A549 (cell line): ENCODE data around the gene SGIP1. TPM values are rescaled to one million over a fixed set of nuclear protein-coding genes. Genes with fewer than 3 reads are reported as not detected.

Experiments
- ATAC-seq, 2 experiments: fragments of 200-7000 bp in 1 of 2; fragments of >200 bp in 1 of 2; cut with Nextera tagmentation in 1 of 2; cut with Tn5 transposase in 1 of 2; 3 replicates each; pipeline versions ENCODE4 v1.8.0 to v1.9.1; 2018 to 2020; ENCODE audit warnings: mild to moderate bottlenecking in 1 of 2, moderate library complexity in 1 of 2
- CTCF ChIA-PET: fragments of 300-600 bp; sonication (Branson Sonifier 250); formaldehyde crosslinking; extraction: SDS; loops from one replicate; lab custom pipeline; 2021; ENCODE audit warnings: antibody characterized with exemption, inconsistent platforms; lab: Yijun Ruan, JAX
- POLR2A ChIA-PET: fragments of 350-600 bp; formaldehyde crosslinking; extraction: SDS; loops from one replicate; lab custom pipeline; 2021; ENCODE audit warnings: antibody characterized with exemption, inconsistent platforms; lab: Yijun Ruan, JAX
- DNase-seq, 2 experiments: peaks; one replicate each; pipeline versions ENCODE4 v3.0.0 to v3.0.0-alpha.2; 2011 to 2016; ENCODE audit warnings: low read depth in 1 of 2, low spot score in 1 of 2
- FAIRE-seq: peaks from 2 replicates; lab custom pipeline; 2011; peaks lifted over from hg19 to GRCh38; lab: Jason Lieb, UNC
- H3K27ac ChIP-seq, 2 experiments: fragments of >200 bp; sonication (Bioruptor Twin); formaldehyde crosslinking; 3 replicates each; pipeline ENCODE4 v1.5.1; 2016 to 2017
- H3K4me1 ChIP-seq: fragments of >200 bp; sonication (Bioruptor Twin); formaldehyde crosslinking; 3 replicates; pipeline ENCODE4 v1.6.1; 2016
- H3K4me2 ChIP-seq: fragments of >200 bp; sonication (Bioruptor Twin); formaldehyde crosslinking; 3 replicates; pipeline ENCODE4 v1.6.1; 2016
- H3K4me3 ChIP-seq: fragments of >200 bp; sonication (Bioruptor Twin); formaldehyde crosslinking; 3 replicates; pipeline ENCODE4 v1.5.1; 2016
- H3K9me3 ChIP-seq: fragments of >200 bp; sonication (Bioruptor Twin); formaldehyde crosslinking; 3 replicates; pipeline ENCODE4 v1.6.1; 2016
- BHLHE40 ChIP-seq: IDR thresholded peaks from 2 replicates; pipeline ENCODE4 v1.6.1; 2012; ENCODE audit warnings: low read depth, low read length, inconsistent platforms
- CHD2 ChIP-seq: fragments of 150-350 bp; IDR thresholded peaks from 2 replicates; pipeline ENCODE4 v1.6.1; 2014; ENCODE audit warnings: low read length; ENCODE audit not compliant: partially characterized antibody
- CHD4 ChIP-seq: fragments of 200-600 bp; sonication (generic); IDR thresholded peaks from 2 replicates; pipeline ENCODE4 v1.6.1; 2016; ENCODE audit warnings: antibody characterized with exemption, mild to moderate bottlenecking, borderline replicate concordance
- FOSL2 ChIP-seq, 2 experiments: fragments of 450-650 bp in 1 of 2; fragments of >200 bp in 1 of 2; sonication (Bioruptor Twin) in 1 of 2; formaldehyde crosslinking; IDR thresholded peaks; 2 replicates each; pipeline versions ENCODE4 v1.5.0 to v1.6.1; 2016 to 2020; ENCODE audit warnings: mild to moderate bottlenecking in 1 of 2, moderate library complexity in 1 of 2
- HDAC2 ChIP-seq: fragments of 200-600 bp; sonication (generic); IDR thresholded peaks from 2 replicates; pipeline ENCODE4 v1.6.1; 2016
- HEYL ChIP-seq: fragments of 250-450 bp; sonication (Bioruptor Pico); IDR thresholded peaks from 2 replicates; pipeline ENCODE4 v1.8.0; 2021; ENCODE audit warnings: mild to moderate bottlenecking, moderate library complexity
- HOXB13 ChIP-seq: fragments of 250-450 bp; sonication (Bioruptor Pico); IDR thresholded peaks from 2 replicates; pipeline ENCODE4 v1.5.0; 2020; ENCODE audit warnings: low read depth, mild to moderate bottlenecking, moderate library complexity
- HOXB5 ChIP-seq: fragments of 250-450 bp; sonication (Bioruptor Pico); IDR thresholded peaks from 2 replicates; pipeline ENCODE4 v1.5.0; 2020; ENCODE audit warnings: mild to moderate bottlenecking, moderate library complexity
- JUN ChIP-seq, 2 experiments: fragments of >200 bp; sonication (Bioruptor Twin); formaldehyde crosslinking; IDR thresholded peaks; 2 replicates in 1 of 2; 3 replicates in 1 of 2; pipeline ENCODE4 v1.6.1; 2016 to 2017
- KDM1A ChIP-seq: fragments of 200-600 bp; sonication (generic); IDR thresholded peaks from 2 replicates; pipeline ENCODE4 v1.6.1; 2016; ENCODE audit warnings: low read depth, mild to moderate bottlenecking
- KDM5A ChIP-seq: fragments of 200-600 bp; sonication (generic); IDR thresholded peaks from 2 replicates; pipeline ENCODE4 v1.6.1; 2016; ENCODE audit warnings: antibody characterized with exemption, mild to moderate bottlenecking
- MAFK ChIP-seq: fragments of 450-650 bp; IDR thresholded peaks from 2 replicates; pipeline ENCODE4 v1.6.1; 2014; ENCODE audit not compliant: partially characterized antibody
- MYC ChIP-seq: IDR thresholded peaks from 2 replicates; pipeline ENCODE4 v1.6.1; 2012; ENCODE audit warnings: mild to moderate bottlenecking, inconsistent platforms, low read length, improper control_type of control experiment, borderline replicate concordance
- NFE2L2 ChIP-seq: fragments of 150-350 bp; conservative IDR thresholded peaks from 2 replicates; pipeline ENCODE4 v1.6.1; 2014; ENCODE audit warnings: low read length
- NR3C1 ChIP-seq: fragments of >200 bp; sonication (Bioruptor Twin); formaldehyde crosslinking; IDR thresholded peaks from 3 replicates; pipeline ENCODE4 v1.6.1; 2017
- RARB ChIP-seq: fragments of 250-450 bp; sonication (Bioruptor Pico); IDR thresholded peaks from 2 replicates; pipeline ENCODE4 v1.8.0; 2021; ENCODE audit warnings: mild to moderate bottlenecking, moderate library complexity
- RCOR1 ChIP-seq: fragments of 150-350 bp; IDR thresholded peaks from 2 replicates; pipeline ENCODE4 v1.6.1; 2014; ENCODE audit warnings: antibody characterized with exemption, low read length, low read depth
- SMC3 ChIP-seq: fragments of >200 bp; sonication (Bioruptor Twin); formaldehyde crosslinking; IDR thresholded peaks from 3 replicates; pipeline ENCODE4 v1.6.1; 2018; ENCODE audit warnings: inconsistent platforms
- ZNF302 ChIP-seq: fragments of 250-450 bp; sonication (Bioruptor Pico); IDR thresholded peaks from 2 replicates; pipeline ENCODE4 v1.9.0; 2021; ENCODE audit warnings: inconsistent platforms, mild to moderate bottlenecking, moderate library complexity
- WGBS: methylation state at CpG from one replicate; pipeline ENCODE4 v1.1.6; 2017; ENCODE audit errors: missing lambda C conversion rate; 5-methylcytosine and 5-hydroxymethylcytosine counted together
- polyA plus RNA-seq, 4 experiments: library from polyadenylated mRNA; depleted of rRNA in 3 of 4; stranded (reverse); fragments of >200 nt; fragmentation: RNase III in 1 of 4; extraction: RNeasy Plus Mini Kit Qiagen cat#74134 plus additional on column Dnase treatment in 1 of 4; gene quantifications; 2 replicates in 3 of 4; 3 replicates in 1 of 4; pipeline ENCODE4 v1.2.3, GENCODE V29; 2011 to 2017
- TF ChIP-seq, protein P1 (sequence below): fragments of 250-450 bp; sonication (Bioruptor Pico); IDR thresholded peaks from 2 replicates; pipeline ENCODE4 v1.5.0; 2020; ENCODE audit warnings: low read depth, mild to moderate bottlenecking, moderate library complexity
- TF ChIP-seq, protein P2 (sequence below): fragments of >200 bp; sonication (Bioruptor Twin); formaldehyde crosslinking; IDR thresholded peaks from 2 replicates; pipeline ENCODE4 v1.6.1; 2016
- TF ChIP-seq, protein P3 (sequence below): fragments of 450-650 bp; IDR thresholded peaks from 2 replicates; pipeline ENCODE4 v1.6.1; 2014; ENCODE audit warnings: antibody characterized with exemption
- TF ChIP-seq, protein P4 (sequence below): fragments of >200 bp; sonication (Bioruptor Twin); formaldehyde crosslinking; IDR thresholded peaks from 3 replicates; pipeline ENCODE4 v1.6.1; 2016
- TF ChIP-seq, protein P5 (sequence below): fragments of 150-350 bp; IDR thresholded peaks from 2 replicates; pipeline ENCODE4 v1.6.1; 2014; ENCODE audit warnings: low read depth, mild to moderate bottlenecking, low read length

SGIP1 gene
- polyA plus RNA-seq, 2 of the 4 experiments (the other 2 are of a cell fraction) = not detected

DNA sequence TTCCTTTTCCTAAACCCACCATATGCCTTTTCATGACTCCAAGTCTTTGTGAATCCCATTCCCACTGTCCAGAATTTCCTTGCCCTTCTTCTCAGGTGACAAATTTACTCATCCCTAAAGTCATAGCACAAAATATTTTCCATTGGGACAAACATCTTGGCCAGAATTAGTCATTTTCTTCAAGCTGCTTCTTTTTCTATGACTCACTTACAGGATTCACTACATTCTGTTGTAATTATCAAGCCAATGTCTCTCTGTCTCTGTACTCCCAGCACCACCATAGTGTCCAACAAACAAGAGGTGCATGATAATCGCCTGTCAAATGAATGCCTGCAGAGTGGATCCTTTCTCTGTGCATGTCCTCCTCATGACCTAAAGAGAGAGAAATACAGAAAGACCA is 37.8 kb downstream of the SGIP1 start:
- DNase-seq = no peak
- ChIA-PET POLR2A (no interaction called here), CTCF (no interaction called here)
- 50% methylated on average over 1 of the region's 1 CpG for WGBS
- Histone ChIP-seq H3K4me1 (no peaks in the 10 kb centered on the region), H3K9me3 (no peaks in the 10 kb centered on the region), H3K4me2 (no peak overlapping the region), H3K4me3 (no peak overlapping the region), H3K27ac (no peak overlapping the region)
- ATAC-seq = no peak
- TF ChIP-seq, protein P1, sequence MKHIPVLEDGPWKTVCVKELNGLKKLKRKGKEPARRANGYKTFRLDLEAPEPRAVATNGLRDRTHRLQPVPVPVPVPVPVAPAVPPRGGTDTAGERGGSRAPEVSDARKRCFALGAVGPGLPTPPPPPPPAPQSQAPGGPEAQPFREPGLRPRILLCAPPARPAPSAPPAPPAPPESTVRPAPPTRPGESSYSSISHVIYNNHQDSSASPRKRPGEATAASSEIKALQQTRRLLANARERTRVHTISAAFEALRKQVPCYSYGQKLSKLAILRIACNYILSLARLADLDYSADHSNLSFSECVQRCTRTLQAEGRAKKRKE (CRISPR knock-in tag) = no peak
- TF ChIP-seq KDM1A (no peak), SMC3 (no peak), HDAC2 (no peak), HEYL (CRISPR knock-in tag) (no peak), FOSL2 (IDR thresholded peaks at IDR 0.05) (no peak), FOSL2 (CRISPR knock-in tag; IDR thresholded peaks at IDR 0.05) (peak; percentile 64)
- no peak for FAIRE-seq

DNA sequence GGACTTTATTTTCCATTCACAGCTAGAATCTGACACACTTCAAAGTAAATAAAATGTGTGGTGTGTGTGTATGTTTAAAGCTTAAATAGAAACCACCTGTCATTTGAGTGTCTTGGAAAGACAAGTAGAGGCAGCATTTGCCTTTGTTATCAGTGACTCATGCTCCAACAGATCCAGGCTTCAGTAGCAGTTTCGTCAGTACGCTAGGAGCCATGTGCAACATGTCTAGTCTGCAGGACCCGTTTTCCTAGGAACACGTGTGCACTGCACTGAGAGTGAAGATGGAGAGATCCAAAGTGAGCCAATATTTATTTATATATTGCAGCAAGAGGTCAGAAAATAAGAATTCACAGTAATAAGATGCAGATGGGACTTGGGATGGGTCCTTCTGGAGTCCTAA is 41.8 kb downstream of the SGIP1 start:
- CTCF ChIA-PET = no interaction called here
- POLR2A ChIA-PET = no interaction called here
- no peaks in the 10 kb centered on the region for H3K9me3 ChIP-seq
- no peaks in the 10 kb centered on the region for H3K4me1 ChIP-seq
- no peak overlapping the region for H3K4me3 ChIP-seq
- 38% methylated on average over 4 of the region's 4 CpGs for WGBS
- no peak for ATAC-seq
- no peak for FAIRE-seq
- no peak overlapping the region for H3K4me2 ChIP-seq
- no peak for TF ChIP-seq HOXB5 (CRISPR knock-in tag)
- no peak for TF ChIP-seq NFE2L2
- TF ChIP-seq, protein P1 (CRISPR knock-in tag) = no peak
- TF ChIP-seq RCOR1 = no peak
- TF ChIP-seq CHD2 = no peak
- TF ChIP-seq MYC = no peak
- no peak for TF ChIP-seq BHLHE40
- TF ChIP-seq CHD4 = no peak
- TF ChIP-seq, protein P2, sequence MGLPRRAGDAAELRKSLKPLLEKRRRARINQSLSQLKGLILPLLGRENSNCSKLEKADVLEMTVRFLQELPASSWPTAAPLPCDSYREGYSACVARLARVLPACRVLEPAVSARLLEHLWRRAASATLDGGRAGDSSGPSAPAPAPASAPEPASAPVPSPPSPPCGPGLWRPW = no peak
- TF ChIP-seq NR3C1 = no peak
- TF ChIP-seq KDM5A = no peak
- TF ChIP-seq, protein P3, sequence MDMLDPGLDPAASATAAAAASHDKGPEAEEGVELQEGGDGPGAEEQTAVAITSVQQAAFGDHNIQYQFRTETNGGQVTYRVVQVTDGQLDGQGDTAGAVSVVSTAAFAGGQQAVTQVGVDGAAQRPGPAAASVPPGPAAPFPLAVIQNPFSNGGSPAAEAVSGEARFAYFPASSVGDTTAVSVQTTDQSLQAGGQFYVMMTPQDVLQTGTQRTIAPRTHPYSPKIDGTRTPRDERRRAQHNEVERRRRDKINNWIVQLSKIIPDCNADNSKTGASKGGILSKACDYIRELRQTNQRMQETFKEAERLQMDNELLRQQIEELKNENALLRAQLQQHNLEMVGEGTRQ = no peak
- TF ChIP-seq MAFK = no peak
- TF ChIP-seq, protein P4, sequence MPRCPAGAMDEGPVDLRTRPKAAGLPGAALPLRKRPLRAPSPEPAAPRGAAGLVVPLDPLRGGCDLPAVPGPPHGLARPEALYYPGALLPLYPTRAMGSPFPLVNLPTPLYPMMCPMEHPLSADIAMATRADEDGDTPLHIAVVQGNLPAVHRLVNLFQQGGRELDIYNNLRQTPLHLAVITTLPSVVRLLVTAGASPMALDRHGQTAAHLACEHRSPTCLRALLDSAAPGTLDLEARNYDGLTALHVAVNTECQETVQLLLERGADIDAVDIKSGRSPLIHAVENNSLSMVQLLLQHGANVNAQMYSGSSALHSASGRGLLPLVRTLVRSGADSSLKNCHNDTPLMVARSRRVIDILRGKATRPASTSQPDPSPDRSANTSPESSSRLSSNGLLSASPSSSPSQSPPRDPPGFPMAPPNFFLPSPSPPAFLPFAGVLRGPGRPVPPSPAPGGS = no peak
- TF ChIP-seq JUN (IDR thresholded peaks at IDR 0.05) = no peak
- no peak for TF ChIP-seq HOXB13 (CRISPR knock-in tag)
- TF ChIP-seq RARB (CRISPR knock-in tag) = no peak
- TF ChIP-seq ZNF302 (CRISPR knock-in tag) = no peak
- TF ChIP-seq, protein P5, sequence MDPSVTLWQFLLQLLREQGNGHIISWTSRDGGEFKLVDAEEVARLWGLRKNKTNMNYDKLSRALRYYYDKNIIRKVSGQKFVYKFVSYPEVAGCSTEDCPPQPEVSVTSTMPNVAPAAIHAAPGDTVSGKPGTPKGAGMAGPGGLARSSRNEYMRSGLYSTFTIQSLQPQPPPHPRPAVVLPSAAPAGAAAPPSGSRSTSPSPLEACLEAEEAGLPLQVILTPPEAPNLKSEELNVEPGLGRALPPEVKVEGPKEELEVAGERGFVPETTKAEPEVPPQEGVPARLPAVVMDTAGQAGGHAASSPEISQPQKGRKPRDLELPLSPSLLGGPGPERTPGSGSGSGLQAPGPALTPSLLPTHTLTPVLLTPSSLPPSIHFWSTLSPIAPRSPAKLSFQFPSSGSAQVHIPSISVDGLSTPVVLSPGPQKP = no peak
- no peak overlapping the region for H3K27ac ChIP-seq
- no peak for DNase-seq
